NCI-H82 treated with DMSO at 0.1 percent for 48 hours (cell line): ENCODE results near the gene KDM2B.

Experiments used
- DNase-seq: peaks from one replicate; lab custom pipeline; 2025; ENCODE audit not compliant: unreplicated experiment; lab: John Stamatoyannopoulos, UW

The KDM2B gene

DNA sequence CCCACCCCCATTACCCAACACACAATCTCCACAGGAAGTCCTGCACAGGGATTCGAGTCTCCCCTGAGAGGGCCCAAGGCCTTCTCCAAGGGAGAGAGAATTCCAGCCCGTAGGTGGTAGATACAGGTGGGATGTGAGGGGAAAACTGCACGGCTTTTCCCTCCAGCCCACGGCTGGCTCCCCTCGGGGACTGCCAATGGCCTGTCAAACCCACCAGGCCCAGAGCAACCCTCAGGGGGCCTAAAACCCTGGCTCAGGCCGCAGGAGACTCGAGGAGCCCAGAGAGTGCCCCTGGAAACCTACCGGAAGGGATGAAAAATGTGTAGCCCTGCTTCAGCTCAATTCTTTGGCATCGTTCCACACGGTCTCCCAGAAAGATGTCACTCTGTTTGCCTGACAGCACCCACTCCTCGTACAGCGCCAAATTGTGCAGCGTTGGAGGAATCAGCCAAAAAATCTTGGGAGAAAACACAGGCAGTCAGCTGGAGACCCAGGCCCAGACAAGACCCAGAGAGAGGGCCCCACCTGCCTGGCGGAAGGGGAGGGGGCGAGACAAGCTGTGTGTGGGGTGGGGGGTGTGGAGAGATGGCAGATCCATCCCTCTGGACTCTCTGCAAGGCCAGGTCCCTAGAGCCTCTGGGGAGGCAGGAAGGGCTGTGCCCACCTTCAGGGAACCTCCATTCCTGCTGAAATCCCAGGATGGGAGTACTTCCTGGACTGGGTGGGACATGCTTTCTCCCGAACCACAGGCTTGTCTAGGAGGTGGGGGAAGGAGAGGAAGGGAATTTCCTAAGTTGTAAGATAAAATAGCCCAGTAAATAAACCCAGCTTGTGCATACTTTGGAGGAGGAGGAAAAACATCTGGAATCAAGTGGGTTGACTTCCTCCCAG lies 48.1 kb downstream of the KDM2B start:
- DNase-seq, result no peak

DNA sequence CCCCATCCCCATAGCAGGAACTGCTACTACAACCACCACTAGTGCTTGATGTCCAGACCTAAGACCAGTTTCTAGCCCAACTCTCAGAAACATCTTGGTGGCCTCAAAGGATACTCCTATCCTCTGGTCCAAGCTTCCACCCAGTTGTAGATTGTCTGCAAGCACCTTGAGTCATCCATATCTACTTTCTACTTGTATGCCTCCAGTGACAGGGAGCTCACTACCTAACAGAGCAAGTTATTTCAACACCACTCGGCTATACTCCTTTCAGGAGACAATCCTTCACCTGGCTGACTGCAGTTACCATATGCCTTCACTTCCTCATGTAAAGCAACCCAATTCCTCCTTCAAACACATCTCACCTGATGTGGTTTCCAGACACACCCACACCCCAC lies 49.5 kb downstream of the KDM2B start:
- DNase-seq, result no peak

DNA sequence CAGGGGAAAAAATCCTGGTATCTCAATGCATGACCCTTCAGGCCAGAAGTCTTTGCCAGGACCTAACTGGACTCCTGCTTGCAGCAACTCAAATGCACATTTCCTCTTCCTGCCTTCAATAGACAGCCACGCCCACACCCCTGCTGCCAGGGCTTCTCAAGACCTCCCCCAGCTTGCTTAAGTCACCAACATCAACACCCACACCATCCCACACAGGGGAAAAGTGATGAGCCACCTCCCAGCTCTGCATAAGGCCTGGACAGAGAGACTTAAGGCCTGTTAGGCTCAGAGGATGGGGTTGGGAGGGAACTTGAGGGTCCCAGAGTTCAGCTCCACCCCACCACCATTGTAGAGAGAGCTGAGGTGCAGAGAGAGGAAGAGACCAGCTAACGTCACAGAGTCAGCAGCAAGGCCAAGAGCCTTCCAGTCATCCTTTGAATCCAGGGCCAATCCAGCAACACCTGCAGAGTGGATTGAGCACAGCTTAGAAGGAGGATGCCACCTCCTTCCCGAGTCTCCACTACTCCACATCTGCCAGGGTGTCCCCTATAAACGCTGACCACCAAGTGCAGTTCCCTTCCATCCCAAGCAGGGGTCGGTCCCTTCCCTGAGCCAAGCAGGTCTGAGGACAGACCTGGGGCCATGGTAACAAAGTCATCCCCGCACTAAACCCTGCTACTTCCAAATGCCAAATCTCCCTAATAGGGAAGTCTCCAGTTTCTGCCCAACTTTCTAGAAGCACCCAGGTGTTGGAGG lies 50.0 kb downstream of the KDM2B start:
- no peak for DNase-seq

DNA sequence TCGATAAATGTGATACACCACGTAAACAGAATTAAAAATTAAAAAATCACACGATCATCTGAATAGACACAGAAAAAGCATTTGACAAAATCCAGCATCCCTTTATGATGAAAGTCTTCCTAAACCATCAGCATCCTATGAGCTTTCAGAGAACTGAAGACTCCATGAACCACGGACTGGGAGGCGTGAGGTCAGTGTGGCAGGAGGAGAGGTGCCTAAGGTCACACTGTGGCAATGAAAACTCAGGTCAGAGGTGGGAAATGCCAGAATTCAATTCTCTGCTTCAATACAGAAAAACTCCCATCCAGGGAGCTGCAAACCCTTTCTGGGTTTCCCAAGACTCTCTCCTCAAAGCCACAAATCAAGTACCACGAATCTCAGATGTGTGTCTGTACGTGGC lies 51.6 kb downstream of the KDM2B start:
- DNase-seq, result no peak

DNA sequence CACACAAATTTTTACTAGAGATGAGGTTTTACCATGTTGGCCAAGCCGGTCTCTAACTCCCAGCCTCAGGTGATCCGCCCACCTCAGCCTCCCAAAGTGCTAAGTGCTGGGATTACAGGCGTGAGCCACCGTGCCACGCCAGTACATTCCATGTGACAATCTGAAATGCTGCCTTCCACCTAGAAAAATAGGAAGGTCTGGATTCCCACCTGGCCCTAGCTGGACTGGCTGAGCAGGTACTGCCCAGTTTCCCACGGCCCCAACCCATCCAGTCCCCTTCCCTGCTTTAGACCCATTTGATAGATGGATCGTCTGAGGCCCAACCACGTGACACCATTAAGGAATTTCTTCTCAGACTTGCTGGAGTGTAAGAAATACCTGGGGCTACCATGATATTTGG lies 55.4 kb downstream of the KDM2B start:
- DNase-seq, result no peak

DNA sequence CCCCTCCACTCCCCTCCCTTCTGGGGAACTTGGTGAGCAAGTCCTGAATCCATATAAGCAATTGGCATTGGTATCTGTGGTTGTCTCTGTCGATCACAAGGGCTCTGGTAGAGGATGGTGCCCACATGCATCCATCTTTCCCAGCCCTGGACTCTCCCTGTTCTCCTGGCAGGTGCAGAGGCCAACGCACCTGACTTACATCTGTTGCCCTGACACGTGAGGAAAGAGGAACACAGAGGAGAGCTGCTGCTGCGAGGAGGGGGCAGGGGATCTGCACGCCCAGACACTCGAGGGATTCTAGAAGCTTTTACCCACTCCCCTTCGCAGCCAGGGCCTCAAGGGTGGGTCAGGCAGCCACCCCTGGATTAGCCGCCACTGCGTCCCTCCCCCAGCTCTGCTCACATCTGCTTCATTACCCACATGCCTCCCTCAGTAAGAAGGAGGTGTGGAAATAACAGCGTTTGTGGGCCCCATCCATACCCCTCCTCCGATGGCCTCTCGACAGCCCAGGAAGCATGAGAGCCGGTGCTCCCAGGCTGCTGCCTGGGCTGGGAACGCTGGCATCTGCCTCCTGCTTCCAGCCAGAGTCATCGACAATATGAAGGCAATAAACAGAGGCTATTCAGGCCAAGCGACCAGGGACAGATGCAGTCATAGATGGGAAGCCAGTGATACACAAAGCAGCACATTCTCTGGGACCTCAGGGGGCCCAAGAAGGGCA lies 56.5 kb downstream of the KDM2B start:
- peak; percentile 22 for DNase-seq

DNA sequence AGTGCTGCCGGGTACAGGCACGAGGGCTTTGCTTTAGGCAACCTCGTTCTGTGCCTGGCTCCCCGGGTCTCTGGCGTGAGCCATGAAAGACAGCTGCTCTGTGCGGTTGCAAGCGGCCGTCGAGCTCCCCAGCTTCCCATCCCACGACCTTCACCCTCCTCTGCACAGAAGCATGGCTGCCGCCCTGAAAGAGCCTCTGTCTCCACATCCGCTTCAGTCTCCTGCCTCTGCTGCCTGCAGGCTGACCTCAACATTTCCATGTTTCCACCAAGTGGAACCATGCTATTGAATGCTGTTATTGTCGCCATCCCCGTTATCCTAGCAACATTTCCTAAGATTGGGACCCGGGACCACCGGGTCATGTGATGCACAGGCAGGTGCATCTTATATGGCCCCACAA lies 57.1 kb downstream of the KDM2B start:
- no peak for DNase-seq

DNA sequence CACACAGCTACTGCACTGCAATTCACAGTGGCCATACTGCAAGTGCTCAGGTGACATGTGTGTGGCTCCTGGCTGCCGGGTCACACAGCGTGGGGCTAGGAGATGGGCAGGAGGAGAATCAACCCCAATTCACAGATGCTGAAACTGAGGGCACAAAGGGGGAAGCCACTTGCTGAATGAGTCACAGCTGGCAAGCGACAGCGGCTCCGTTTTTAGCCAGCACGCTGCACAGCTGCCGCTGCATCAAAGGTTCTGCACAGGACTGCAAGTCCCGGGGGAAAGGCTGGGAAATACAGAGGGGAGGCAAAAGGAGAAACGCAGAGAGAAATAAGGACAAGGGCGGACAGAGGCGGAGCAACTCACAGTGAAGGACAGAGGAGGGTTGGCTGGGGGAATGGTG lies 57.9 kb downstream of the KDM2B start:
- no peak for DNase-seq

DNA sequence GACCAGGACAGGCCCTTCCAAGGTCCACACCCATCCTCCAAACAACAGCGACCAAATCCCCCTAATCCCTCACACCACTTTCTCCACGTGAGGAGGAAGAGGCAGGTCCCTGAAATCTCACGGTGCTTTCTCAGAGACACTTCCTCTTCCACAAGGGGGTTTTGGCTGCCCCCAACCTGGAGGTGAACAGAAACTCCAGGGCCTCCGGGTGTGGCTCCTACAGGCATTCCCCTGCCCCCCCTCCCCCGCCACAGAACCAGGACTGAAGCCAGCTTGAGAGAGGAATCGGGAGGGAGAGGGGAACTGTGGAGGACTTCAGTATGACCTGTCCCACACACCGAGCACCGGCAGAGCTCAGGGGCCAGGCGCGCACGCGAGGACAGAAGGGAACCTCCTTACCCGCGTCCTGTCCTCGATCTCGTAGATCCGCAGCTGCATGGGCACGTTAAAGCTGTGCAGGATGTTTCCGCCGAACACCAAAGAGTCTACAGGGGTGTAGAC lies 60.2 kb downstream of the KDM2B start:
- DNase-seq, result peak; percentile 3

DNA sequence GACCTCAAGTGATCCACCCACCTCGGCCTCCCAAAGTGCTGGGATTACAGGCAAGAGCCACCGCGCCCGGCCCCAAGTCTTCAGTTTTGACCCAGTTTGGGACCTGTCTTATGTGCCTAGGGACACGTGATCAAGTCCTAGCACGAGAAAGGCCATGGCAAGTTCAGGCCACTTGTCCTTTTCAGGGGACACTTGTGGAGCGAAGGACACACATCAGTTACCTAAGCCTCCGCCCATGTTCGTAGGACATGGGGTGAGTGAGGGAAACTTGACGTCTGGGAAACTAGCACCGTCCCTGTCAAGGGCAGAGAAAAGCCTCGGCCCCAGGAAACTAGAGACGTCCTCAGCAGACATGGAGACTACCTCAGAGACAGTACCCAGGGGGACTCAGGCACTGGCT lies 60.7 kb downstream of the KDM2B start:
- no peak for DNase-seq

DNA sequence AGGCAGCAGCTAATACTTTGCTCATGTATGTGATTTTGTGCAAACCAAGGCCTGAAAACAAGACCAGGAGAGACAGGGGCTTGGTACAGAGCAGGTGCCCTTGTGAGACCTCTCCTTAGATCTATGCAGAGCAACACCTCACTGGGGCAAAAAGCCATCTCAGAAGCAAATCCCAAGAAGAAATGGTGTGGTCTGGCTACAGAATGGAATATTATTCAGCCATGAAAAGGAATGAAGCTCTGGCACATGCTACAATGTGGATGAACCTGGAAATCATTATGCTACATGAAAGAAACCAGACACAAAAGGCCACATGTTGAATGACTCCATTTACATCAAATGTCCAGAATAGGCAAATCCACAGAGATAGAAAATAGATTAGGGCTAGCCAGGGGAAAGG lies 61.6 kb downstream of the KDM2B start:
- no peak for DNase-seq

DNA sequence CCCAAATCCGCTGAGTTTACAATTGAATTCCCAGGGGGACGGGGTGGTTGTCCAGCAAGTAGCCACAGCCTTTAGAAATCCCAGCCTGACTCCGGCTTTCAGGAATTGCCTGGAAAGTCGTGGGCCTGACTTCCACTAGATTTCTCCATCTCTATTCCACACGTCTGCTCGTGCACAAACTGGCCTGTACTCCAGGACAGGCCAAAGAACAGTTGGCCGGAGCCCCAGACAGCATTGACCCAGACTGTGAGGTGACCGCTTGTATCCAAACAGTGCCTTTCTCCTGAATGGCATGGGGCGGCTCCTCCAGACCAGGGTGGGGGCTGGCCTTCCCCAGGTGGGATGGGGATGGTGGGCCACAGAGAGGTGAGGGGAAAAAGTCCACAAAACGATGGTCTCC lies 62.2 kb downstream of the KDM2B start:
- DNase-seq, result no peak

DNA sequence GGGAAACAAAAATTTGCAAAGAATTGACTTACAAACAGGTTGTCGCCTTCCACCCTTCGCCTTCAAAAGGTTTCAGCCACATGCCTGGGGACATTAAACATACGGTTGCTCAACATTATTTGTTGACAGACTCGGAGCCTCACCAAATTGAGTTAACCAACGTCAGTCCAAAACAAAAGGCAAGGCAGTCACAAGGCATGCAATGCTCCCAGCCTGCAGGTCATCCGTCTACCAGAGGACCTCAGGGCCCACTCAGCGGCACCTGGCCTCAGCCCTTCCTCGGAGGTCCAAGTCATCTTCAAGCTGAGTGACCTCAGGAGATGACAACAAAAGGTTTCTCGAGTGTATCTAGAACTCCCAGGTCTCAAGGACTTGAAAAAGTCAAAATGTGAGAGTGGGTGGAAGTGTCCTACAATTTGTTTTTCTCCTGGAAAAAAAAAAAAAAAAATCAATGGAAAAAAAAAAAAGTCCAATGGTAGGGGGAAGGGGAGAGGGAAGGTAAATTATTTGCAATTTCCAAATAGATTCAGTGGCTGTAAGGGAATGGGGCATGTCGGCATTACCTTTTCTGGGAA lies 64.3 kb downstream of the KDM2B start:
- no peak for DNase-seq

DNA sequence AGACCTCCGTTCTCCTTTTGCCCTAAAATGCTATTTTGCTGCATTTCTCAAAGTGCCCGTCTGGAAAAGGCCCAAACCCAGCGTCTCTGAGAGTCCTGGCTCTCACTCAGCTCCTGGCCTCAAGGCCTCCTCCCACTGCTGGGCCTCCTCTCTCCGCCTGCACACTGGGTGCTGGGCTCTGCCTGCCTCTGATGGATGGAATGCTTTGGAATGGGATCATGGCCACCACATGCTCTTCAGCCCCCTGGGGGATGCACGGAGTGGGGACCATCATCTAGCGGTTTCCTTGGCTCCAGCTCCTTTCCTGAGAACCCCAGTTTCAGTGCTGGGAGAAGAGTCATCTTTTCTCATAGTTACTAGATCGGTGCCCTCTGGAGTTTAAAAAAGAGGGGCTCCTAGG lies 65.2 kb downstream of the KDM2B start:
- DNase-seq, result no peak

DNA sequence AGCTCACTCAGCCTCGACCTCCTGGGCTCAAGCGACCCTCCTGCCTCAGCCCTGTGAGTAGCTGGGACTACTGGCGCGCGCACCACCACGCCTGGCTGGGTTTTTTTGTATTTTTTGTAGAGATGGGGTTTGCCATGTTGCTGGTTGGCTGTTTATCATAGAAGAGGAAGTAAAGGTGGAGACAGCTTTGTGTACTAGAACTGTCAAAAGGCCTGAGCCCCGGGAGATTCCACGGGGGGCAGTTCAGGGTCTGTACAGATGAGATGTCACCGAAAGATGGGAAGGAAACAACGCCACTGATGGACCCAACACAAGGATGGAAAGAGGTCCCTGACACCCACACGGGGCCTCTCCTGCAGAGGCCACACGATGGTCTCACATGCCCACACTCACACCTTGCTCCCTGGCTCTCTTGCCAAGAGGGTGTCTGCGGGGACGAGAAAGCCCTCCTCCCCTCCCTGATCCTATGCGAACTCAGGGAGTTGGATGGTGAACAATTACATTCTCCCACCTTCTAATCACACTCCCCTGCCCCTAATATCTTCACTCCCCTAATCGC lies 66.6 kb downstream of the KDM2B start:
- no peak for DNase-seq

DNA sequence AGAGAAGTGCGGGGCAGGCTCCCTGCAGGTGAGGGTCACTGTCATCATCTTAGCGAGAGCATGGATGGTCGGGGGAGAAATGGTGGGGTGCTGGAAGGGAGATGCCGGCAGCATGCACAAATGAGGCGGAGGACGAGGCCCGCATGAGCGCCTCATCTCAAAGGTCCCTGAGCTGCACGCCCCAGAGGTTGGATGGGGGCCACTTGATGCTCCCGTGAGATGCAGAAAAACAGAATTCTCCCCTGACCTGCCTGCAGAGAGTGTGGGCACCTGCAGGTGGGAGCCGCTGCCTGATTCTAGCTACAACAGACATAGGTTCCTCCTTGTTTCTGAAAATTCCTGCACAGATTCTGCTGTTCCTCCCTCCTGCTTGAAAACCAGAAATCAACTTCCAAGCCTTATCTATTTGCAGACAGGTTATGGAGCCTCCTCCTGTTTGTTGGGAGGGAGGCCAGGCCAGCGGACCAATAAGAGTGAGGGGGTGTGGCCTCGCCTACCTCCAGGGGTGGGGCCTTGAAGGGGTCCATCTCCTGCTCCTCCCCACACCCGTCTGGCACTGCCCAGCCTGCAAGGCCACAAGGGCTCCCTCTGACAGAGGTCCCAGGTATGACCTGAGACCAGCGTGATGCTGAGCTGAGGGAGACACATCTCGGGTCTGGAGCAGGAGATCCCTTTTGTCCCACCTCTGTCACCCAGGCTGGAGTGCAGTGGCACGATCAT lies 67.2 kb downstream of the KDM2B start:
- peak; percentile 11 for DNase-seq

DNA sequence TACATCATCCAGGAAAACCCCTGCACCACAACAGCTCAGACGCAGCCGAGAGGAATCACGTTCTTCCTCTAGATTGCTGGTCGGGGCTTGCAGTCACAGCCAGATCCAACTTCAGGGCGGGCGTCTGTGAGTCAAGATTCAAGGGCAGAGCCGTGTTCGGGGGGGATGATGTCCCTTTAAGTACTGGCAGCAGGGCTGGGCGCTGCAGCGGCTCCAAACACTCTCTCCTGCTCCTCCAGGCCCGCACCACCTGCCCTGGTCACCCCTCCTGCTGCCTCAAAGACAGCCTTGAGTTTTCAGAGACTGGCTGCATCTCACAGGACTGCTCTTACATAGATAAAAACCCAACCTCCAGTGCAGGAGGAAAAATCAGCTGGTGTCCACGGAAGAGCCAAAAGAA lies 68.3 kb downstream of the KDM2B start:
- no peak for DNase-seq

DNA sequence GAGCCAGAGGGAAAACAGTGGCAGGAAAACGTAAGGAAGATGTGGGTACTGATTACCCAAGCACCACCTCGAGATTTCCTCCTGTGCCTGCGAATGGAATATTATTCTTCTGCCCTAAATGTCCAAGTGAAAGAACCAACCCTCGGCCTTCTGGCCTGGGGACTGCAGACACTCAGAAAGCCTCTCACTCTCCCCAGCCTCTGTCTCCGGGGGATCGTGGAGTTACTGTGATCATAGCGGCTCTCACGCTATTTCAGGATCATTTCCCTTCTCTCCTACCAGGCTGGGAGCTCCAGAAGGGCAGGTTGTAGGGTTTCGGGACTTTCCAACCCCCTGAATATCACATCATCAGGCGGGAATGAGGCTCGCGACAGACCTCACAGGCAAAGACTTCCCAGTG lies 68.9 kb downstream of the KDM2B start:
- DNase-seq, result no peak

DNA sequence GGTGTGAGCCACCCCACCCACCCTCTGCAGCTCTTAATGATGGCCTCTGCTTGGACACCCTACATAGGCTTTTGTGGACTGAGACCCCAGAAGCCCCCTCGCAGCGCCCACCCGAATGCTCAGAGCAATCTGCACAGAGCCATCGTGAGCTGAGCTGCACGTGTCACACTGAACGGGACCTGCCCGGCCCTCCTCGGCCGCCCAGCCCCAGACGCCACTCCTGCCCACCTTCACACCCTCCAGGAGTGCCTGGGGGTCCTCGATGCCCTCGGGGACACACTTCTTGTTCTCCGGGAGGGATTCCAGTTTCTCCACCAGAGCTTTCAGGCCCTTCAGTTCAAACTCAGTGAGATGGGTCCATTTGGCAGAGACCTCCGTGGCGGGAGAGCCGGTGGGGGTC lies 71.5 kb downstream of the KDM2B start:
- no peak for DNase-seq

DNA sequence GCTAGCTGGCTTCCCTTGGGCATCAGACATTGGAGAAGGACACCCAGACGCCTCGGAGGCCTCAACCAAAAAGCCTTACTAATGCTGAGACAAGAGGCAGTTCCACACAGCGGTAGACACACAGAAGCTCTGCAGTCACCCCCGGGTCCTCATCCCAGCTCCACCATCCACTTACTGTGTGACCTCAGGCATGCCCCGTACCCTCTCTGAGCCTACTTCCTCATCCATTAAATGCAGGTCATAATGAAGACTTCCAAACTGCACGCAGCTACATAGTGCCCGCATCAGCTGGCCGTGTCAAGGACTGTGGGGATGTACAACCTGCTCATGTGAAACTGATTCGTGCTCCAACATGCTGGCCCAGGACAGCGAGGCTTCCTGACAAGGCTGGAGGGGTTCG lies 72.3 kb downstream of the KDM2B start:
- DNase-seq, result no peak
